ENCODE results near the gene RERE.

RERE gene

DNA sequence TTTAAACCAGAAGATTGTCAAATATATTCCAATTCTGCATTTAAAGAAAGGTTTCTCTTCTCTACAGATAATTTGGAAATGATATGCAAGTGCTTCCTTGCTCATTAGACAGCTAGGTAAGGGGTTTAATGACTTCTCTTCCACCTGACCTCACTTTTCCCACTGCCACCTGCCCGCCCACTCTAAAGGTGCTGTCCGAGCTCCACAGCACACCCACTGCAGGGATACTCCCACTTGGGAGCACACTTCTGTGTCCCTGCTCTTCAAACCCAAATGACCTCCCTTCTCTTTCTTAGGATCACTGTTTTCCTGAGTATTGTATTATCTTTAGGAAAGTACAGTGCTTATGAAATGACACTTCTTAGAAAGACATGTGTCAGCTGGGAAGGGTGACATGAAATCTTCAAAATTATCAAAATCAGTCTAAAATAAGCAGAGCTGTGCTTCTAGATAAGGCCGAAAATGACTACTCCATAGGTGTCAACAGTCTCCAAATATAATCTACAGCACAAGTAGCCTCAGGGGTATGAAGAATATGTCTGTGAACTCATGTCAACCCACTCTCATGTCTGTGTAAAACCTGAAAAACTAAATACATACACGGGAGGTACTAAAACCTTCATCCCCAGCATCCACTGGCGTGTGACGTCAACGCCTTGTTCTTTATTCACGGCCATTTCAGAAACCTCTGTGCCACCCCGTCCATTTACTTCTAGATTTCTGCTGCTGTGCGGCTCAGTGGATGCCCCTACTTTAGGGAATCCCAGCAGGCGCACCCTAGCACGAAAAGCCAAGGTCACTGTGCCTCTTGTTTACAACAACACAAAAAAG, 428.5 kb downstream of the RERE start:
- no peaks in the 10 kb centered on the region for H3K9me3 ChIP-seq
- H3K27me3 ChIP-seq: no peaks in the 10 kb centered on the region
- no peak for DNase-seq
- TF ChIP-seq, protein P1, sequence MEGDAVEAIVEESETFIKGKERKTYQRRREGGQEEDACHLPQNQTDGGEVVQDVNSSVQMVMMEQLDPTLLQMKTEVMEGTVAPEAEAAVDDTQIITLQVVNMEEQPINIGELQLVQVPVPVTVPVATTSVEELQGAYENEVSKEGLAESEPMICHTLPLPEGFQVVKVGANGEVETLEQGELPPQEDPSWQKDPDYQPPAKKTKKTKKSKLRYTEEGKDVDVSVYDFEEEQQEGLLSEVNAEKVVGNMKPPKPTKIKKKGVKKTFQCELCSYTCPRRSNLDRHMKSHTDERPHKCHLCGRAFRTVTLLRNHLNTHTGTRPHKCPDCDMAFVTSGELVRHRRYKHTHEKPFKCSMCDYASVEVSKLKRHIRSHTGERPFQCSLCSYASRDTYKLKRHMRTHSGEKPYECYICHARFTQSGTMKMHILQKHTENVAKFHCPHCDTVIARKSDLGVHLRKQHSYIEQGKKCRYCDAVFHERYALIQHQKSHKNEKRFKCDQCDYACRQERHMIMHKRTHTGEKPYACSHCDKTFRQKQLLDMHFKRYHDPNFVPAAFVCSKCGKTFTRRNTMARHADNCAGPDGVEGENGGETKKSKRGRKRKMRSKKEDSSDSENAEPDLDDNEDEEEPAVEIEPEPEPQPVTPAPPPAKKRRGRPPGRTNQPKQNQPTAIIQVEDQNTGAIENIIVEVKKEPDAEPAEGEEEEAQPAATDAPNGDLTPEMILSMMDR (IDR thresholded peaks at IDR 0.05; ENCODE audit: low read depth, low read length): no peak
- H3K4me1 ChIP-seq: no peaks in the 10 kb centered on the region
- no peak overlapping the region for H3K4me3 ChIP-seq (ENCODE audit: low read depth, low read length)
- H3K36me3 ChIP-seq: no peaks in the 10 kb centered on the region

DNA sequence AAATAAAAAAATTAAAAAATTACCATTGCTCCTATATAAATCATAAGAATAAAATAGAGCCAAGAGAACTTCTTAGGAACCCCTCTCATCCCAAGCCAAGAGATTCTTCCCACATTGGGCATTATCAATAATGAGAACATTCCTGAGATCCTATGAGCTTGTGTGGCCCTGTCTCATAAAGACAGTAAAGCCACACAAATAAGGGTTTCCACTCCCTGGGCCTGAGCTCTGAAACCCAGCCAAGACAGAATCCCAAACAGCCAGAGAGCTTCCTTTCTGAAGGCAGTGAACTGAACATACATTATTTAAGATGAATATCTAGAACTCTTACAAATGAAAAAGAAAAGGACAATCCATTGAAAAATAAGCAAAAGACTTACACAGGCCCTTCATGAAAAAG, 431.2 kb downstream of the RERE start:
- Histone ChIP-seq H3K36me3 (no peaks in the 10 kb centered on the region), H3K27me3 (no peaks in the 10 kb centered on the region), H3K4me3 (ENCODE audit: low read depth, low read length) (no peak overlapping the region), H3K4me1 (no peaks in the 10 kb centered on the region), H3K9me3 (no peaks in the 10 kb centered on the region)
- TF ChIP-seq, protein P1 (IDR thresholded peaks at IDR 0.05; ENCODE audit: low read depth, low read length): no peak
- DNase-seq: no peak

DNA sequence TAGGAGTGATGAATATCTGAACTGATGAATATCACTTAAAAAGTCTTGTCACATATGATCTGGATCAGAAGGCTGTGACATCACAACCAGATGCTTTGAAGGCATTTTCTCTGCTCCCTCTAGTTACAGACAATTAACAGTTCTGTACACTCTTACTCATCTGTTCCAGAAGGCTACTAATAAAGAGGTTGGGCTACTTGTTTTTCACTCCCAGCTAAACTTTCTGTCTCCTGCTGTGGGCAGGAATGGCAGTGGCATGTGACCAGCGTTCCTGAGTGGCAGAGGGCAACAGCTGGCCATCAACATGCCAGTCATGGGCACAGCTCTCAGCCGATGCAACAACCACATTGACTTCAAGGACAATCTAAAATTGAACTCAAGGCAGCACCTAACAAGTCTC, 432.9 kb downstream of the RERE start:
- Histone ChIP-seq H3K36me3 (no peaks in the 10 kb centered on the region), H3K27me3 (no peaks in the 10 kb centered on the region), H3K9me3 (no peaks in the 10 kb centered on the region), H3K4me3 (ENCODE audit: low read depth, low read length) (no peak overlapping the region), H3K4me1 (no peaks in the 10 kb centered on the region)
- no peak for DNase-seq
- TF ChIP-seq, protein P1 (IDR thresholded peaks at IDR 0.05; ENCODE audit: low read depth, low read length): no peak

DNA sequence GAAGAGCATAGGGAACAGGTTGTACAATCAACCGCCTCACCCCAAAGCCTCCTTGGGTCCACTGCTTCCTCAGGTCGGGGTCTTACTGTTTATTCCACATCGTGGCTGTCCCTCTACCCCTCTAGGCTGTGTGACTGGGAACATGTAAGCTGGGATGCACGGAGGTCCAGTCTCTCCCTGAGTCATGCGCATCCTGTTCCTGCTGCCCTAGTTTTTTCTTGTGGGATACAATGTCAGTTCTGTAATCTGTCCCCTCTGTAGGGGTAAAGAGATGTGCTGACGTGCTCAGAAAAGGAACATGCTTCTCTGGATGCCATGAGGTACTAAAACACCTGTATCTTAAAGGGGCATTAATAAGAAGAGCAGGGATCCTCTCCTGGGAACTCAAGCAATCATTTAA, 433.4 kb downstream of the RERE start:
- Histone ChIP-seq H3K9me3 (no peaks in the 10 kb centered on the region), H3K27me3 (no peaks in the 10 kb centered on the region), H3K4me1 (no peaks in the 10 kb centered on the region), H3K36me3 (no peaks in the 10 kb centered on the region), H3K4me3 (ENCODE audit: low read depth, low read length) (no peak overlapping the region)
- TF ChIP-seq, protein P1 (IDR thresholded peaks at IDR 0.05; ENCODE audit: low read depth, low read length): no peak
- no peak for DNase-seq

DNA sequence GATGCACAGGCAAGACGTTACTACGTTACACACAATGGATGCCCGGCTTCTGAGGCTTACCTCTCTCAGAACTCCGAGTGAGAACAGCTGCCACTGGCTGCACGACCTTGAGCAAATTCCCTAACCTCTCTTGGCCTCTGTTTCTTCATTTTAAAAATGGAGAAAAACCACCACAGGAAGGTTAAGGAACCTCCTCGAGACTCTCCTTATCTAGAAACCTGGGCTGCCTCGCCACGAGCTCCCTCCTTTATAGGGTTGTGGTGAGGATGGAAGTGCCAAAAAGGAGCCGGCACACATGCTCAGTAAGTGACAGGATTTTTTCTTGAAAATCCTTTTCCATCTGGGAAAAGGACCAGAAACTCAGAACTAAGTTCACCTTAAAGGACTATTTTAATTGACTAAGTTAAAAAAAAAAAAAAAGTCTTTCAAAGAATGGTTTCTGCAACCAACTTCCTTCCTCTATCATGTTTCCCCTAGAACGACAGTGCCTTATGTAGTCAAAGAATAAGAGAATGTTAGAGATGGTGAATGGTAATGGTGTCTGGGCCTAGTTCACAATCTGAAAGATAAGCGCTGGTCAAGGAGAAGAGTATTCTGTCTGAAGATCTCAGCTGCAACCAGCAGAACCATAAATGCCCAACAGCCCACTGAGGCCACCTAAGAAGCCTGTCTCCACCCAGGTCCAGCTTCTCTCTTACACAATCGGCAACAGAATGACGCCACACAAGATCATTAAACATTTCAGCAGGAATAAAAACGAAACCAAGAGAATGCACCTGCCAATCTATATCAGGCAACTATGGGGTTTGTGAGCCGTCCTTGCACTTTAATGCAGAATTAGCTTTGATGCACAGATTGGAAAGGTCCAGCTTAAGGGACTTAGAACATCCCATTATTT, 434.6 kb downstream of the RERE start:
- no peak overlapping the region for H3K4me3 ChIP-seq (ENCODE audit: low read depth, low read length)
- DNase-seq: no peak
- H3K36me3 ChIP-seq: no peaks in the 10 kb centered on the region
- H3K4me1 ChIP-seq: no peaks in the 10 kb centered on the region
- TF ChIP-seq, protein P1 (IDR thresholded peaks at IDR 0.05; ENCODE audit: low read depth, low read length): no peak
- no peaks in the 10 kb centered on the region for H3K27me3 ChIP-seq
- no peaks in the 10 kb centered on the region for H3K9me3 ChIP-seq
